ENCODE data around the gene TTC4. TPM values are rescaled to one million over a fixed set of nuclear protein-coding genes. Genes with fewer than 3 reads are reported as not detected.
A peak's percentile ranks its signal among the peaks of the same experiment; 100 is the strongest.

Gene TTC4
- total RNA-seq, 5 donors from 2014 or later (not counting 1 experiment from before 2014, with no cell fraction given), result 9.6 to 25.1 (median 22.2) TPM

DNA sequence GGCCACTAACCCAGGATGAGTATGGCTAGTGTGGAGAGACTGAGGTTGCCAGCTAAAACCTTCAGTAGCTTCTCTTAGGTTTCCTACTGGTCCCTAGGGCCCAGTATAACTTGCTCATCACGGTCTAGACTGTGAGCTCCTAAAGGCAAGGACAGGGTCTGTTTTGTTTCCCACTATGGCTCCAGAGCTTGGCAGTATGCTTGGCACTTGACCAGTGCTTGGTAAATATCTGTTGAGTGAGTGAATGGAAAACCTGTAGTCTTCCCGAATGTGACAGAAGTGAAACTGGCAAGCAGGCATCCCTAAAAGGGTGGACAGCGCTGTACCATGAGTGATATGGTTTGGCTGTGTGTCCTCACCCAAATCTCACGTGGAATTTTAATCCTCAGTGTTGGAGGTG is 61.8 kb downstream of the TTC4 start:
- no peak overlapping the region for H3K4me3 Mint-ChIP-seq
- ATAC-seq (replicated peaks in 1 of 4) (no peak), DNase-seq (no peak)
- peaks cover 0 to 4% (median 2%) of the 10 kb centered on the region in 3 donors for H3K4me1 Mint-ChIP-seq
- no peaks in the 10 kb centered on the region for H3K27me3 Mint-ChIP-seq
- H3K27me3 ChIP-seq (replicated peaks in 1 of 2; ENCODE audit: control insufficient read depth in 2 of 2, extremely low read depth in 1 of 2, insufficient read depth in 2 of 2, low read length in 1 of 2), result peaks cover 0 to 1% of the 10 kb centered on the region in 2 experiments
- peaks cover 0 to 11% of the 10 kb centered on the region in 2 donors for H3K36me3 ChIP-seq (ENCODE audit: control insufficient read depth in 2 of 2, extremely low read depth in 1 of 2, insufficient read depth in 1 of 2, low read length in 1 of 2)
- 90% methylated on average over 3 of the region's 4 CpGs for WGBS (ENCODE audit: insufficient coverage)
- no peaks in the 10 kb centered on the region for H3K9me3 ChIP-seq
- H3K4me1 ChIP-seq (ENCODE audit: control insufficient read depth in 1 of 2, extremely low read depth in 1 of 2, insufficient read depth in 2 of 2, low read length in 2 of 2), result no peaks in the 10 kb centered on the region
- ChIA-PET CTCF (no interaction called here), POLR2A (no interaction called here)
- no peak overlapping the region for H3K4me3 ChIP-seq (ENCODE audit: control insufficient read depth in 1 of 2, extremely low read depth in 1 of 2, low read length in 1 of 2)
- no peak overlapping the region for H3K27ac ChIP-seq (ENCODE audit: low read length)
- H3K27ac Mint-ChIP-seq, result no peak overlapping the region
- peaks cover 25% of the 10 kb centered on the region for H3K36me3 Mint-ChIP-seq
- H3K9me3 Mint-ChIP-seq, result no peaks in the 10 kb centered on the region

DNA sequence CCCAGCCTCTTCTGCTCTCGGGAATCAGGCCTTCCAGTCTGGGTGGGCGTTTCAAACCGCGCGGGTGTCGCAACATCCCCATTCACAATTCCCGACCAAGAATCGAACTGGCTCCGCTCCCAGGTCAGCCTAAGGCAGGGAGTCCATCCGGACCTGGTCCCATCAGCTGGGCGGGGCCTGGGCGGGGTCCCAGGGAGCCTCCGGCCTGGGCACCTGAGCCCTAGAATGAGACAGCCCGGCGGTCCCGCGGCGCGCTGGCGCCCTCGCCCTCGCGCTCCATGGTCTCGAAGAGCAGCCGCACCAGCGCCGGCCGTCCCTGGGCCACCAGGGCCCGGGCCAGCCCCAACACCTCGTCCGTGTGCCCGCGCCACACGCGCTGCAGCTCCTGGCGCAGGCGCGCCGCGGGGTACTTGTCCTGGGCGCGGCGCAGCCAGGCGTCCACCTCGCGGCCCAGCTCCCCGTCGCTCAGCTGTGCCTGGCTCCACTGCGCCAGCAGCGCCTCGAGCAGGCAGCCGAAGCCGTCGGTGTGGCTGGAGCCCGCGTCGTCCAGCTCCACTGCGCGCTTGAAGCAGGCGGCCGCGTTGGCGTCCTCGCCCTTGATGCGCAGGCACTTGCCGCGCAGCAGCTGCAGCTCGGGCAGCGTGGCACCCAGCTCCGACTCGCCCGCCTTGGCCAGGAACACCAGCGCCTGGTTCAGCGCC is 65.5 kb downstream of the TTC4 start:
- H3K27ac ChIP-seq (ENCODE audit: low read length), result no peak overlapping the region
- H3K27me3 ChIP-seq (replicated peaks in 1 of 2; ENCODE audit: control insufficient read depth in 2 of 2, extremely low read depth in 1 of 2, insufficient read depth in 2 of 2, low read length in 1 of 2), result peaks cover 0 to 4% of the 10 kb centered on the region in 2 experiments
- Mint-ChIP-seq H3K27ac (no peak overlapping the region), H3K36me3 (peaks cover 44% of the 10 kb centered on the region), H3K4me1 (peaks cover 0 to 2% (median 0%) of the 10 kb centered on the region in 3 donors), H3K27me3 (no peaks in the 10 kb centered on the region), H3K9me3 (no peaks in the 10 kb centered on the region), H3K4me3 (no peak overlapping the region)
- DNase-seq (no peak), ATAC-seq (replicated peaks in 1 of 4) (no peak)
- ChIA-PET POLR2A (no interaction called here), CTCF (interaction anchor here in 1 of 2 donors (0.6 kb wide), 1 partner anchor 760 kb away, joined by 3 read pairs; no protein-coding TSS in a partner anchor)
- no peaks in the 10 kb centered on the region for H3K4me1 ChIP-seq (ENCODE audit: control insufficient read depth in 1 of 2, extremely low read depth in 1 of 2, insufficient read depth in 2 of 2, low read length in 2 of 2)
- no peak overlapping the region for H3K4me3 ChIP-seq (ENCODE audit: control insufficient read depth in 1 of 2, extremely low read depth in 1 of 2, low read length in 1 of 2)
- no peaks in the 10 kb centered on the region for H3K9me3 ChIP-seq
- 80% methylated on average over 72 of the region's 74 CpGs for WGBS (ENCODE audit: insufficient coverage)
- peaks cover 2 to 32% of the 10 kb centered on the region in 2 donors for H3K36me3 ChIP-seq (ENCODE audit: control insufficient read depth in 2 of 2, extremely low read depth in 1 of 2, insufficient read depth in 1 of 2, low read length in 1 of 2)

DNA sequence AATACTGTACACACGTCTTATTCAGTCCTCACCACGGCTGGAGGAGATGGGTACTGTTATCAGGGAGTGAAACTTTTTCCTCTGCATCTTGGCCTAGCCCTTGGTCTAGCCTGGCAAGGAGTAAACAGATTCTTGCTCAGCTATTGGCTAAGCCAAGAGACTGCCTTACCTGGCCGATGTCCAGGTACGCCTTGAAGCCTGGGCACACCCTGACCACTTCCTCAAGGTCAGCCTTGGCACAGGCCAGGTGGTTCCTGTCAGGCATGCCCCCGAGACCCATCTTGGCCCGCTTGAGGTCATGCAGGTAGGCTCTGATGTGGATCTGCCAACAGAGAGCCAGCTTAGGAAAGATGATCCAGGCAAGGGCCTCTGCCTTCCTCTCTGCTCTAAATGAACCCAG is 66.5 kb downstream of the TTC4 start:
- POLR2A ChIA-PET, result no interaction called here
- Histone ChIP-seq H3K9me3 (no peaks in the 10 kb centered on the region), H3K4me1 (ENCODE audit: control insufficient read depth in 1 of 2, extremely low read depth in 1 of 2, insufficient read depth in 2 of 2, low read length in 2 of 2) (no peaks in the 10 kb centered on the region), H3K36me3 (ENCODE audit: control insufficient read depth in 2 of 2, extremely low read depth in 1 of 2, insufficient read depth in 1 of 2, low read length in 1 of 2) (peaks cover 7 to 41% of the 10 kb centered on the region in 2 donors), H3K4me3 (ENCODE audit: control insufficient read depth in 1 of 2, extremely low read depth in 1 of 2, low read length in 1 of 2) (no peak overlapping the region), H3K27me3 (replicated peaks in 1 of 2; ENCODE audit: control insufficient read depth in 2 of 2, extremely low read depth in 1 of 2, insufficient read depth in 2 of 2, low read length in 1 of 2) (peaks cover 0 to 4% of the 10 kb centered on the region in 2 experiments), H3K27ac (ENCODE audit: low read length) (no peak overlapping the region)
- Mint-ChIP-seq H3K9me3 (no peaks in the 10 kb centered on the region), H3K27ac (no peak overlapping the region), H3K27me3 (no peaks in the 10 kb centered on the region), H3K4me3 (no peak overlapping the region), H3K36me3 (peaks cover 54% of the 10 kb centered on the region), H3K4me1 (peaks cover 0 to 2% (median 0%) of the 10 kb centered on the region in 3 donors)
- ATAC-seq (replicated peaks in 1 of 4), result no peak
- 92% methylated on average over 4 of the region's 6 CpGs for WGBS (ENCODE audit: insufficient coverage)
- CTCF ChIA-PET, result no interaction called here
- DNase-seq, result no peak

DNA sequence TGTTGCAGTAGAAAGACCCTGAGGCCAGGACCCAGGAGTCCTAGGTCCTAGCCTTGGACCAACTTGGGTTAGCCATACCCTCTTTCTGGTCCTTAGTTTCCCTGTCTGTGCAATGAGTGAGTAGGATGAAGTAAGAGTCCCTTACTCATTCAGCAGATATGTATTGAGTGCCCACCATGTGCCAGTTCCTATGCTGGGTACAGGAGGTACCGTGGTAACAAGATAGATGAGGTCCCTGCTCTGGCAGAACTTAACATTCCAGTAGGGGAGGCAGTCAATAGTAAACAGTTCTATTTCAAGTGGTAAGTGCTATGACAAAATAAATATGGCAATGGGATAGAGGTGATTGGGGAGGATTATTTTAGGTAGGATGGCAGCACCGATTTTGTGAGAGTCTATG is 66.9 kb downstream of the TTC4 start:
- no peak overlapping the region for H3K4me3 Mint-ChIP-seq
- ChIA-PET CTCF (no interaction called here), POLR2A (no interaction called here)
- Histone ChIP-seq H3K4me3 (ENCODE audit: control insufficient read depth in 1 of 2, extremely low read depth in 1 of 2, low read length in 1 of 2) (no peak overlapping the region), H3K27ac (ENCODE audit: low read length) (no peak overlapping the region), H3K4me1 (ENCODE audit: control insufficient read depth in 1 of 2, extremely low read depth in 1 of 2, insufficient read depth in 2 of 2, low read length in 2 of 2) (no peaks in the 10 kb centered on the region), H3K36me3 (ENCODE audit: control insufficient read depth in 2 of 2, extremely low read depth in 1 of 2, insufficient read depth in 1 of 2, low read length in 1 of 2) (peaks cover 7 to 46% of the 10 kb centered on the region in 2 donors), H3K9me3 (no peaks in the 10 kb centered on the region), H3K27me3 (replicated peaks in 1 of 2; ENCODE audit: control insufficient read depth in 2 of 2, extremely low read depth in 1 of 2, insufficient read depth in 2 of 2, low read length in 1 of 2) (peaks cover 0 to 4% of the 10 kb centered on the region in 2 experiments)
- H3K27ac Mint-ChIP-seq, result peak overlapping the region in 1 of 2 donors; percentile 4
- H3K4me1 Mint-ChIP-seq, result peaks cover 0 to 2% (median 0%) of the 10 kb centered on the region in 3 donors
- H3K36me3 Mint-ChIP-seq, result peaks cover 56% of the 10 kb centered on the region
- H3K27me3 Mint-ChIP-seq, result no peaks in the 10 kb centered on the region
- no CpG with 5 or more reads among the region's 2 CpGs for WGBS (ENCODE audit: insufficient coverage)
- DNase-seq, result no peak
- H3K9me3 Mint-ChIP-seq, result no peaks in the 10 kb centered on the region
- ATAC-seq (replicated peaks in 1 of 4), result no peak

DNA sequence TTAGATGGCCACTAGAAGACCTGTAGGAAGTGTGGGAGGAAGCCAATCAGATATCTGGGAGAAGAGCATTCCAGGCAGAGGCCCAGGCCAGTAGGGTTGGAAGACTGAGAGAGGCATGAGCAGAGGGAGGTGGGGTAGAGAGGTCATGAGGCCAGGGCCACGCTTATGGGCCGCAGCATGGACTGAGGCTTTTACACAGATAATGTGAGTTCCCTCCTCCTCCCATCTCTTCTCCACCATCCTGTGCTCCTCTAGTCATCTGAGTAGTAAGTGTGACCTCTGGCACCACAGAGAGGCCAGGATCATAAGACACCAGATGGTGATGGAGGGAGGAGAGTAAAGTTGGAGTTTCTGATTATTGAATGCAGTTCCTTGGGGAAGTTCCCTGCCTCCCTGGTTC is 68.4 kb downstream of the TTC4 start:
- POLR2A ChIA-PET, result no interaction called here
- peaks cover 47% of the 10 kb centered on the region for H3K36me3 Mint-ChIP-seq

DNA sequence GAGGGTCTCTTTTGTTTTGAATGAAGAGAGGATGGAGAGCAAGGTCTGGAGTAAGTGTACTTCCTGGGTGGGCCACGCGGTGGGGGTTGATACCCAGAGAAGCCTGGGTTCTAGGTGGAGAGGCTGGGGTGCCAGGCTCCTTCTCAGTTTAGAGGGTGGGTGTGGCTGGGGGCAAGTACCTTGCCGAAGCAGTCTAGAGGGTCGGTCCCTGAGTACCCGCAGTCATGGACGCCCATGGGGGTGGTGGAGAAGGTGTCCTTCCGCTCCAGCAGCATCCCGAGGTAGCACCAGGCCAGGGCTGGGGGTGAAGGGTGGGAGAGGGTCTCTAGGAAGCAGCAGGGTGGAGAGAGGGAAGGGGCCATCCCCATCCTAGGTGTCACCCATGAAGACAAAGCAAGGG is 71.1 kb downstream of the TTC4 start:
- Histone ChIP-seq H3K9me3 (no peaks in the 10 kb centered on the region), H3K4me3 (ENCODE audit: control insufficient read depth in 1 of 2, extremely low read depth in 1 of 2, low read length in 1 of 2) (no peak overlapping the region), H3K27ac (ENCODE audit: low read length) (no peak overlapping the region), H3K4me1 (ENCODE audit: control insufficient read depth in 1 of 2, extremely low read depth in 1 of 2, insufficient read depth in 2 of 2, low read length in 2 of 2) (peaks cover 0 to 3% of the 10 kb centered on the region in 2 experiments), H3K36me3 (ENCODE audit: control insufficient read depth in 2 of 2, extremely low read depth in 1 of 2, insufficient read depth in 1 of 2, low read length in 1 of 2) (peaks cover 10 to 51% of the 10 kb centered on the region in 2 donors), H3K27me3 (replicated peaks in 1 of 2; ENCODE audit: control insufficient read depth in 2 of 2, extremely low read depth in 1 of 2, insufficient read depth in 2 of 2, low read length in 1 of 2) (peaks cover 0 to 4% of the 10 kb centered on the region in 2 experiments)
- no peaks in the 10 kb centered on the region for H3K4me1 Mint-ChIP-seq
- no peak overlapping the region for H3K4me3 Mint-ChIP-seq
- peaks cover 47% of the 10 kb centered on the region for H3K36me3 Mint-ChIP-seq
- ATAC-seq (replicated peaks in 1 of 4) (no peak), DNase-seq (no peak)
- 92% methylated on average over 8 of the region's 8 CpGs for WGBS (ENCODE audit: insufficient coverage)
- CTCF ChIA-PET, result no interaction called here
- no peaks in the 10 kb centered on the region for H3K27me3 Mint-ChIP-seq
- POLR2A ChIA-PET, result no interaction called here
- no peak overlapping the region for H3K27ac Mint-ChIP-seq
- H3K9me3 Mint-ChIP-seq, result no peaks in the 10 kb centered on the region

More for the DNA sequence above, 68.4 kb downstream of the TTC4 start:
- DNase-seq (no peak), ATAC-seq (replicated peaks in 1 of 4) (no peak)
- Mint-ChIP-seq H3K4me3 (no peak overlapping the region), H3K27ac (no peak overlapping the region), H3K4me1 (peaks cover 0 to 2% (median 0%) of the 10 kb centered on the region in 3 donors), H3K27me3 (no peaks in the 10 kb centered on the region), H3K9me3 (no peaks in the 10 kb centered on the region)
- WGBS (ENCODE audit: insufficient coverage), result no CpG with 5 or more reads among the region's 2 CpGs
- peaks cover 0 to 1% of the 10 kb centered on the region in 2 experiments for H3K4me1 ChIP-seq (ENCODE audit: control insufficient read depth in 1 of 2, extremely low read depth in 1 of 2, insufficient read depth in 2 of 2, low read length in 2 of 2)
- no peak overlapping the region for H3K4me3 ChIP-seq (ENCODE audit: control insufficient read depth in 1 of 2, extremely low read depth in 1 of 2, low read length in 1 of 2)
- peaks cover 7 to 50% of the 10 kb centered on the region in 2 donors for H3K36me3 ChIP-seq (ENCODE audit: control insufficient read depth in 2 of 2, extremely low read depth in 1 of 2, insufficient read depth in 1 of 2, low read length in 1 of 2)
- CTCF ChIA-PET, result no interaction called here
- H3K9me3 ChIP-seq, result no peaks in the 10 kb centered on the region
- H3K27ac ChIP-seq (ENCODE audit: low read length), result no peak overlapping the region
- peaks cover 0 to 4% of the 10 kb centered on the region in 2 experiments for H3K27me3 ChIP-seq (replicated peaks in 1 of 2; ENCODE audit: control insufficient read depth in 2 of 2, extremely low read depth in 1 of 2, insufficient read depth in 2 of 2, low read length in 1 of 2)

Data from T-cell (primary cell).